Panc1 (cell line): Measurements from ENCODE around the gene ISCA2. TPM values are rescaled to one million over a fixed set of nuclear protein-coding genes. Genes with fewer than 3 reads are reported as not detected.

Source experiments
- ATAC-seq: fragments of 200-7000 bp; cut with Tn5 transposase; 2 replicates; pipeline ENCODE4 v1.9.1; 2020; ENCODE audit warnings: mild to moderate bottlenecking, moderate library complexity
- BruUV-seq: library from RNA; stranded (reverse); fragments of 400-500 nt; replicated peaks from 2 replicates; lab custom pipeline; 2021; lab: Mats Ljungman, UMichigan
- CTCF ChIA-PET: fragments of 300-600 bp; sonication (Branson Sonifier 250); formaldehyde crosslinking; loops from one replicate; lab custom pipeline; 2022; ENCODE audit warnings: antibody characterized with exemption; lab: Charles Lee
- POLR2A ChIA-PET: fragments of 300-600 bp; sonication (Branson Sonifier 250); formaldehyde crosslinking; loops from one replicate; lab custom pipeline; 2022; ENCODE audit warnings: antibody characterized with exemption; lab: Charles Lee
- DNase-seq: peaks from one replicate; pipeline ENCODE4 v3.0.0-alpha.2; 2010; ENCODE audit warnings: low read depth, low spot score
- H3K27ac ChIP-seq: 2 replicates; pipeline ENCODE4 v1.5.1; 2011; ENCODE audit warnings: mild to moderate bottlenecking, low read length, inconsistent platforms
- H3K27me3 ChIP-seq: fragments of 200-500 bp; sonication (Bioruptor generic); 2 replicates; pipeline ENCODE4 v1.6.0; 2014; ENCODE audit warnings: low read length, inconsistent platforms; ENCODE audit not compliant: control insufficient read depth, insufficient read depth
- H3K36me3 ChIP-seq: fragments of 200-500 bp; sonication (Bioruptor generic); 2 replicates; pipeline ENCODE4 v1.5.1; 2014; ENCODE audit warnings: inconsistent platforms, mild to moderate bottlenecking, low read length, moderate library complexity; ENCODE audit not compliant: control insufficient read depth, insufficient read depth
- H3K4me1 ChIP-seq: 2 replicates; pipeline ENCODE4 v1.5.1; 2011; ENCODE audit warnings: inconsistent platforms, mild to moderate bottlenecking, low read length, moderate library complexity; ENCODE audit not compliant: control insufficient read depth, insufficient read depth
- H3K4me3 ChIP-seq, 2 experiments: 2 replicates each; pipeline ENCODE4 v1.5.1; 2011 to 2012; ENCODE audit warnings: low read depth in 2 of 2, low read length in 2 of 2, mild to moderate bottlenecking in 2 of 2, inconsistent platforms in 1 of 2, moderate library complexity in 1 of 2
- H3K9me3 ChIP-seq: fragments of 200-500 bp; sonication (Bioruptor generic); 2 replicates; pipeline ENCODE4 v1.5.1; 2014; ENCODE audit warnings: low read depth, mild to moderate bottlenecking, inconsistent platforms, low read length, moderate library complexity; ENCODE audit not compliant: control insufficient read depth, insufficient read depth
- POLR2AphosphoS5 ChIP-seq: IDR thresholded peaks from 2 replicates; pipeline ENCODE4 v1.6.1; 2012; ENCODE audit warnings: mild to moderate bottlenecking, low read depth, low read length, moderate library complexity
- SIN3A ChIP-seq: IDR thresholded peaks from 2 replicates; pipeline ENCODE4 v1.6.1; 2012; ENCODE audit warnings: low read depth, mild to moderate bottlenecking, low read length, moderate library complexity, borderline replicate concordance; ENCODE audit not compliant: insufficient read depth
- TCF7L2 ChIP-seq: IDR thresholded peaks from 2 replicates; pipeline ENCODE4 v1.6.1; 2011; ENCODE audit warnings: mild to moderate bottlenecking, low read depth, low read length, inconsistent platforms
- in situ Hi-C: cut with HindIII; loops from 2 replicates; pipeline ENCODE4 v1.10.0; 2016; ENCODE audit warnings: low sequenced_read_pairs, low pct_unique_long_range_greater_than_20kb
- intact Hi-C: fragments of 100-400 bp; cut with micrococcal nuclease; formaldehyde crosslinking; loops from one replicate; pipeline ENCODE4 v1.10.0; 2022; ENCODE audit not compliant: unreplicated experiment
- total RNA-seq: library from RNA; stranded (reverse); gene quantifications from one replicate; pipeline ENCODE4 v1.2.1, GENCODE V29; 2021; ENCODE audit not compliant: unreplicated experiment
- TF ChIP-seq, protein P1 (sequence below): fragments of 450-650 bp; IDR thresholded peaks from 2 replicates; pipeline ENCODE4 v1.5.1; 2017; ENCODE audit warnings: mild to moderate bottlenecking
- TF ChIP-seq, protein P2 (sequence below), 2 experiments: IDR thresholded peaks; 2 replicates each; pipeline ENCODE4 v1.6.1; 2011 to 2012; ENCODE audit warnings: low read depth in 2 of 2, control low read depth in 1 of 2, low read length in 1 of 2, mild to moderate bottlenecking in 1 of 2, moderate library complexity in 1 of 2; ENCODE audit not compliant: insufficient read depth in 1 of 2

ISCA2 gene
- total RNA-seq, 1 experiment from 2014 or later = 26.1 TPM

DNA sequence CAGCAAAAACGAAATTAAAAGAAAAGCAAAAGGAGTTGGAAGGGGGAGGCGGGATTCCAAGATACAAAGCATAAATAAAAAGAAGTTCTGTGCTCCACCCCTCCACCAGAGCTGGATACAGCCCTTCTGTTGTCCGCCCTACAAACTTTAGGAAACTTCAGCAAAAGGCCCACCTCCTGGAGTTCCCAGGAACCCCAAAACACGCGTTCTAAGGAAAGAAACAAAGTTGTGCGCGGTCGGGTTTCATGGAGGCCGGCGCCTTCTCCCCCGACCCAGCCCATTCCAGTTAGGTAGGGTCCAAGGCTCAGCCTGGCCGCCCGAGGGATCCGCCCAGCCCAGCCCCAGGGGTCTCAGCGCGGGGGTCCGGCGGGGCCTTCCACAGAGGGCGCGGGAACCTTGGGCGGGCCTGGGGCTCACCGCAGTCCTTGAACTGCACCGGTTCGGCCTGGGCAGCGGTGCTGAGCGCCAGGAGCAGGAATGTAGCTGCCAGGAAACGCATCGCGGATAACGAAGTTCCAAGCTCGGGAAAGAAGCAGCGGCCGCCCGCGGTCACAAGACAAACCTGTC lies 706 bp upstream of the ISCA2 start, which contains the start of gene NPC2:
Gene NPC2, minus strand, starts transcription at position 530 of the 567 bp plus-strand sequence. Its CDS starts 31 bp downstream, at position 499.
- no peak for DNase-seq
- Histone ChIP-seq H3K9me3 (no peaks in the 10 kb centered on the region), H3K27ac (peak within 1 kb of the TSS; percentile 85), H3K27me3 (no peaks in the 10 kb centered on the region), H3K4me1 (peaks cover 9% of the 10 kb centered on the region), H3K36me3 (peaks cover 3% of the 10 kb centered on the region; the same call in 1 of the 2 replicates), H3K4me3 (peak within 1 kb of the TSS; percentile 87 to 91)
- in situ Hi-C loops (no loop called here), intact Hi-C loops (no loop called here)
- BruUV-seq = no TSS peak
- TF ChIP-seq SIN3A = no peak
- TF ChIP-seq, protein P1, sequence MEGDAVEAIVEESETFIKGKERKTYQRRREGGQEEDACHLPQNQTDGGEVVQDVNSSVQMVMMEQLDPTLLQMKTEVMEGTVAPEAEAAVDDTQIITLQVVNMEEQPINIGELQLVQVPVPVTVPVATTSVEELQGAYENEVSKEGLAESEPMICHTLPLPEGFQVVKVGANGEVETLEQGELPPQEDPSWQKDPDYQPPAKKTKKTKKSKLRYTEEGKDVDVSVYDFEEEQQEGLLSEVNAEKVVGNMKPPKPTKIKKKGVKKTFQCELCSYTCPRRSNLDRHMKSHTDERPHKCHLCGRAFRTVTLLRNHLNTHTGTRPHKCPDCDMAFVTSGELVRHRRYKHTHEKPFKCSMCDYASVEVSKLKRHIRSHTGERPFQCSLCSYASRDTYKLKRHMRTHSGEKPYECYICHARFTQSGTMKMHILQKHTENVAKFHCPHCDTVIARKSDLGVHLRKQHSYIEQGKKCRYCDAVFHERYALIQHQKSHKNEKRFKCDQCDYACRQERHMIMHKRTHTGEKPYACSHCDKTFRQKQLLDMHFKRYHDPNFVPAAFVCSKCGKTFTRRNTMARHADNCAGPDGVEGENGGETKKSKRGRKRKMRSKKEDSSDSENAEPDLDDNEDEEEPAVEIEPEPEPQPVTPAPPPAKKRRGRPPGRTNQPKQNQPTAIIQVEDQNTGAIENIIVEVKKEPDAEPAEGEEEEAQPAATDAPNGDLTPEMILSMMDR = no peak
- TF ChIP-seq, protein P2, sequence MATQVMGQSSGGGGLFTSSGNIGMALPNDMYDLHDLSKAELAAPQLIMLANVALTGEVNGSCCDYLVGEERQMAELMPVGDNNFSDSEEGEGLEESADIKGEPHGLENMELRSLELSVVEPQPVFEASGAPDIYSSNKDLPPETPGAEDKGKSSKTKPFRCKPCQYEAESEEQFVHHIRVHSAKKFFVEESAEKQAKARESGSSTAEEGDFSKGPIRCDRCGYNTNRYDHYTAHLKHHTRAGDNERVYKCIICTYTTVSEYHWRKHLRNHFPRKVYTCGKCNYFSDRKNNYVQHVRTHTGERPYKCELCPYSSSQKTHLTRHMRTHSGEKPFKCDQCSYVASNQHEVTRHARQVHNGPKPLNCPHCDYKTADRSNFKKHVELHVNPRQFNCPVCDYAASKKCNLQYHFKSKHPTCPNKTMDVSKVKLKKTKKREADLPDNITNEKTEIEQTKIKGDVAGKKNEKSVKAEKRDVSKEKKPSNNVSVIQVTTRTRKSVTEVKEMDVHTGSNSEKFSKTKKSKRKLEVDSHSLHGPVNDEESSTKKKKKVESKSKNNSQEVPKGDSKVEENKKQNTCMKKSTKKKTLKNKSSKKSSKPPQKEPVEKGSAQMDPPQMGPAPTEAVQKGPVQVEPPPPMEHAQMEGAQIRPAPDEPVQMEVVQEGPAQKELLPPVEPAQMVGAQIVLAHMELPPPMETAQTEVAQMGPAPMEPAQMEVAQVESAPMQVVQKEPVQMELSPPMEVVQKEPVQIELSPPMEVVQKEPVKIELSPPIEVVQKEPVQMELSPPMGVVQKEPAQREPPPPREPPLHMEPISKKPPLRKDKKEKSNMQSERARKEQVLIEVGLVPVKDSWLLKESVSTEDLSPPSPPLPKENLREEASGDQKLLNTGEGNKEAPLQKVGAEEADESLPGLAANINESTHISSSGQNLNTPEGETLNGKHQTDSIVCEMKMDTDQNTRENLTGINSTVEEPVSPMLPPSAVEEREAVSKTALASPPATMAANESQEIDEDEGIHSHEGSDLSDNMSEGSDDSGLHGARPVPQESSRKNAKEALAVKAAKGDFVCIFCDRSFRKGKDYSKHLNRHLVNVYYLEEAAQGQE (IDR thresholded peaks at IDR 0.05; ENCODE audit: insufficient read depth in 1 of 2, low read depth in 2 of 2, low read length in 1 of 2) = no peak
- TF ChIP-seq TCF7L2 = no peak
- TF ChIP-seq POLR2AphosphoS5 = no peak
- ChIA-PET POLR2A (interaction anchor here (0.6 to 0.8 kb wide), 2 partner anchors 27 to 1158 kb away, joined by 4 to 13 read pairs; no protein-coding TSS in a partner anchor), CTCF (no interaction called here)
- ATAC-seq = peak; percentile 26

DNA sequence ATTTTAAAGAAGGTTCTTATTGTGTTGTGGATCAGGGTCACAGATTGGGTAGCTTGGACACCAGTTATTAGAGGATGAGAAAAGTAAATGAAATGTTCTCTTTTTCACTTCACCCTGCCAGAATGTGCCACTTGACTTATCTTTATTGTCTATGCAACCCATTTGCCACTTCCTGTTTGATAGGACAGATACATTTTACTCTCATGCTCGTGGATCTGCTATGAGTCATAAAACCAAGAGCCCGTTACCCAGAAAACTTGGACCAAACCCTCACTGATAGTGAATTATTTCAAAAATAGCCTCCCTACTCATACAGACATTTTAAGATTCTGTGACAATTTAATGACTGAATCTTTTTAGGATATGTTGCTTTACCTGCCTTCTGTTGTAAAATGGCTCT lies 1.8 kb downstream of the ISCA2 start:
- Histone ChIP-seq H3K27ac (no peak overlapping the region), H3K27me3 (no peaks in the 10 kb centered on the region), H3K4me1 (peaks cover under 1% of the 10 kb centered on the region), H3K9me3 (no peaks in the 10 kb centered on the region), H3K4me3 (no peak overlapping the region), H3K36me3 (peaks cover 3% of the 10 kb centered on the region; the same call in 1 of the 2 replicates)
- in situ Hi-C loops = no loop called here
- intact Hi-C loops = no loop called here
- POLR2A ChIA-PET = no interaction called here
- CTCF ChIA-PET = no interaction called here
- DNase-seq = no peak
- TF ChIP-seq SIN3A (no peak), POLR2AphosphoS5 (no peak), TCF7L2 (no peak)
- TF ChIP-seq, protein P1 = no peak
- TF ChIP-seq, protein P2 (IDR thresholded peaks at IDR 0.05; ENCODE audit: insufficient read depth in 1 of 2, low read depth in 2 of 2, low read length in 1 of 2) = no peak
- no TSS peak for BruUV-seq
- no peak for ATAC-seq
